GM21515 (cell line): ENCODE measurements around the gene IFITM5.

Source experiments
- ATAC-seq: cut with Tn5 transposase; IDR thresholded peaks from one replicate; pipeline ENCODE4 v1.9.1; 2021; ENCODE audit not compliant: unreplicated experiment

The IFITM5 gene

GRCh38 chr11:285021-285893 lies 14.1 kb downstream of the IFITM5 start:
- ATAC-seq, result no peak

- ATAC-seq, result no peak
Observed at GRCh38 chr11:284105-285020, 15.0 kb downstream of the IFITM5 start.

- ATAC-seq, result no peak
Observed at GRCh38 chr11:283405-284104, 15.8 kb downstream of the IFITM5 start.

GRCh38 chr11:282630-283360 lies 16.5 kb downstream of the IFITM5 start:
- no peak for ATAC-seq

GRCh38 chr11:282171-282570 lies 17.2 kb downstream of the IFITM5 start:
- ATAC-seq, result no peak

- ATAC-seq, result no peak
Observed at GRCh38 chr11:281486-282161, 17.7 kb downstream of the IFITM5 start.

- ATAC-seq, result no peak
Observed at GRCh38 chr11:280706-281485, 18.4 kb downstream of the IFITM5 start.

- no peak for ATAC-seq
Observed at GRCh38 chr11:279966-280705, 19.2 kb downstream of the IFITM5 start.

GRCh38 chr11:279040-279965 lies 20.0 kb downstream of the IFITM5 start:
- no peak for ATAC-seq

- no peak for ATAC-seq
Observed at GRCh38 chr11:278001-278951, 21.1 kb downstream of the IFITM5 start, which contains the start of gene NLRP6. TSS of gene NLRP6 (plus strand) at chr11:278407. CDS start at chr11:278570, 163 bp downstream.

GRCh38 chr11:276219-276618 lies 23.1 kb downstream of the IFITM5 start:
- no peak for ATAC-seq

- no peak for ATAC-seq
Observed at GRCh38 chr11:272931-273198, 26.5 kb downstream of the IFITM5 start.

GRCh38 chr11:272195-272930 lies 27.0 kb downstream of the IFITM5 start:
- no peak for ATAC-seq

- ATAC-seq, result no peak
Observed at GRCh38 chr11:271319-271715, 28.0 kb downstream of the IFITM5 start.

GRCh38 chr11:270451-271318 lies 28.6 kb downstream of the IFITM5 start:
- no peak for ATAC-seq
